Mesodermal cell (in vitro differentiated cells): ENCODE results near the gene SRD5A1.

Experiments used
- H3K27ac ChIP-seq: 2 replicates; pipeline ENCODE4 v1.7.0; 2013; ENCODE audit warnings: mild to moderate bottlenecking, low read depth, low read length, moderate library complexity; ENCODE audit not compliant: severe bottlenecking
- H3K36me3 ChIP-seq: 2 replicates; pipeline ENCODE4 v1.7.1; 2013; ENCODE audit warnings: mild to moderate bottlenecking, low read length, moderate library complexity; ENCODE audit not compliant: control insufficient read depth, insufficient read depth
- H3K4me1 ChIP-seq: one replicate; pipeline ENCODE4 v1.7.1; 2013; ENCODE audit warnings: mild to moderate bottlenecking, low read length; ENCODE audit not compliant: insufficient read depth, control insufficient read depth, poor library complexity, severe bottlenecking
- H3K4me3 ChIP-seq: 2 replicates; pipeline ENCODE4 v1.7.0; 2013; ENCODE audit warnings: low read length, control low read depth, mild to moderate bottlenecking; ENCODE audit not compliant: insufficient read depth, poor library complexity, severe bottlenecking; ENCODE audit errors: extremely low read depth
- H3K9me3 ChIP-seq: 2 replicates; pipeline ENCODE4 v1.7.1; 2013; ENCODE audit warnings: mild to moderate bottlenecking, low read length, moderate library complexity; ENCODE audit not compliant: control insufficient read depth
- WGBS, 2 experiments: methylation state at CpG; one replicate each; pipeline ENCODE4 v1.1.5; 2013; ENCODE audit warnings: missing lambda C conversion rate in 2 of 2; ENCODE audit not compliant: insufficient coverage in 2 of 2; 5-methylcytosine and 5-hydroxymethylcytosine counted together

SRD5A1 gene

GRCh38 chr5:6718161-6718681 lies 85.0 kb downstream of the SRD5A1 start:
- H3K4me1 ChIP-seq = peaks cover 24% of the 10 kb centered on the region
- H3K36me3 ChIP-seq = peaks cover 35% of the 10 kb centered on the region
- H3K9me3 ChIP-seq = no peaks in the 10 kb centered on the region
- H3K27ac ChIP-seq = no peak overlapping the region
- WGBS, 2 experiments = 84 to 90% methylated on average over 9 to 13 of the region's 14 CpGs
- no peak overlapping the region for H3K4me3 ChIP-seq

GRCh38 chr5:6718718-6719117 lies 85.5 kb downstream of the SRD5A1 start:
- no peak overlapping the region for H3K27ac ChIP-seq
- no peaks in the 10 kb centered on the region for H3K9me3 ChIP-seq
- H3K4me1 ChIP-seq = peaks cover 26% of the 10 kb centered on the region
- WGBS, 2 experiments = 91 to 93% methylated on average over 3 of the region's 5 CpGs
- H3K4me3 ChIP-seq = no peak overlapping the region
- H3K36me3 ChIP-seq = peaks cover 39% of the 10 kb centered on the region

GRCh38 chr5:6719417-6719816 lies 86.2 kb downstream of the SRD5A1 start:
- WGBS, 2 experiments = 96 to 100% methylated on average over 3 to 4 of the region's 5 CpGs
- no peaks in the 10 kb centered on the region for H3K9me3 ChIP-seq
- peaks cover 46% of the 10 kb centered on the region for H3K36me3 ChIP-seq
- H3K4me3 ChIP-seq = no peak overlapping the region
- peaks cover 26% of the 10 kb centered on the region for H3K4me1 ChIP-seq
- no peak overlapping the region for H3K27ac ChIP-seq

GRCh38 chr5:6719896-6720560 lies 86.8 kb downstream of the SRD5A1 start:
- peaks cover 51% of the 10 kb centered on the region for H3K36me3 ChIP-seq
- peaks cover 26% of the 10 kb centered on the region for H3K4me1 ChIP-seq
- no peaks in the 10 kb centered on the region for H3K9me3 ChIP-seq
- H3K4me3 ChIP-seq = no peak overlapping the region
- H3K27ac ChIP-seq = no peak overlapping the region
- WGBS, 2 experiments = 92 to 93% methylated on average over 4 to 5 of the region's 5 CpGs

GRCh38 chr5:6720561-6720921 lies 87.3 kb downstream of the SRD5A1 start:
- Histone ChIP-seq H3K9me3 (no peaks in the 10 kb centered on the region), H3K27ac (no peak overlapping the region), H3K4me1 (peaks cover 23% of the 10 kb centered on the region), H3K36me3 (peaks cover 54% of the 10 kb centered on the region), H3K4me3 (no peak overlapping the region)
- whole genome bisulfite sequencing, 2 experiments = 91 to 97% methylated on average over 1 to 3 of the region's 6 CpGs

GRCh38 chr5:6721442-6721841 lies 88.2 kb downstream of the SRD5A1 start:
- WGBS, 2 experiments = 88 to 95% methylated on average over 3 of the region's 4 CpGs
- no peak overlapping the region for H3K4me3 ChIP-seq
- no peaks in the 10 kb centered on the region for H3K9me3 ChIP-seq
- peaks cover 14% of the 10 kb centered on the region for H3K4me1 ChIP-seq
- H3K36me3 ChIP-seq = peaks cover 60% of the 10 kb centered on the region
- H3K27ac ChIP-seq = no peak overlapping the region

GRCh38 chr5:6722015-6722414 lies 88.8 kb downstream of the SRD5A1 start:
- Histone ChIP-seq H3K9me3 (no peaks in the 10 kb centered on the region), H3K4me1 (peaks cover 11% of the 10 kb centered on the region), H3K36me3 (peaks cover 57% of the 10 kb centered on the region), H3K27ac (no peak overlapping the region), H3K4me3 (no peak overlapping the region)
- WGBS, 2 experiments = 85 to 89% methylated on average over 3 to 4 of the region's 6 CpGs

GRCh38 chr5:6723122-6723815 lies 90.0 kb downstream of the SRD5A1 start:
- H3K4me3 ChIP-seq = no peak overlapping the region
- H3K36me3 ChIP-seq = peaks cover 45% of the 10 kb centered on the region
- no peak overlapping the region for H3K27ac ChIP-seq
- 86 to 96% methylated on average over 9 to 13 of the region's 14 CpGs for WGBS, 2 experiments
- H3K4me1 ChIP-seq = peaks cover 17% of the 10 kb centered on the region
- H3K9me3 ChIP-seq = no peaks in the 10 kb centered on the region

- Histone ChIP-seq H3K4me3 (no peak overlapping the region), H3K36me3 (peaks cover 40% of the 10 kb centered on the region), H3K4me1 (peaks cover 17% of the 10 kb centered on the region), H3K27ac (no peak overlapping the region), H3K9me3 (no peaks in the 10 kb centered on the region)
- WGBS, 2 experiments = 85 to 86% methylated on average over 9 to 10 of the region's 12 CpGs
Observed at GRCh38 chr5:6723816-6724300, 90.6 kb downstream of the SRD5A1 start.
